ENCODE data around the gene FLT4.

The FLT4 gene

DNA sequence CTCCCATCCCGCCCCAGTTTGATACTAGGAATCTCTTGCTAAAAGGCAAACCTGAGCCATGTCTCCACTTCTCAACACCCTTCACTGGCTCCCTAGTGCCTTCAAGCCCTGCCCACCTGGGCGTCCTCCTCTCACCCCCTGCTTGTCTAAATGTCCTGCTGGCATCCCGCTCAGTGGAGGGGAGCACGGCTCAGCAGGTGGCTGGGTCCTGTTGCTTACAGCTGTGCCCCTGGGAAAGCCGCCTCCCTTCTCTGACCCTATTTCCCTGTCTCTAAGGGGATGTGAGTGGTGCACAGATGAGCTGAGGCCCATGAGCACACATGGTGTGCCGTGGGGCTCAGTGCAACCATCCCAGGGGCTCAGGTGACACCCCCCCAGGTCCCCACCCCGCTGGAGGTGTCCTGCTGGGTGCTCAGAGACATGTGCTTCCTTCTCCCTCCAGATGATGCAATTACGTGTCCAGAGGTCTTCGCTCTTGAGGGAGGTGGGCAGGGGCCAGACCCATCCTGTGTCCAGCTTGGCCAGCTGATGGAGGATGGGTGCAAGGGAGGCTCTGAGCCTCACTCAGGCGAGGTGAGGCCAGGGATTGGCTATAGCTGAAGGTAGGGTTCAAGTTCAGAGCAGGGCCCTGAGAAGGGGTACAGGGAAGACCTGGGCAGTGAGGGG, 24.1 kb downstream of the FLT4 start:
- DNase-seq = no peak

DNA sequence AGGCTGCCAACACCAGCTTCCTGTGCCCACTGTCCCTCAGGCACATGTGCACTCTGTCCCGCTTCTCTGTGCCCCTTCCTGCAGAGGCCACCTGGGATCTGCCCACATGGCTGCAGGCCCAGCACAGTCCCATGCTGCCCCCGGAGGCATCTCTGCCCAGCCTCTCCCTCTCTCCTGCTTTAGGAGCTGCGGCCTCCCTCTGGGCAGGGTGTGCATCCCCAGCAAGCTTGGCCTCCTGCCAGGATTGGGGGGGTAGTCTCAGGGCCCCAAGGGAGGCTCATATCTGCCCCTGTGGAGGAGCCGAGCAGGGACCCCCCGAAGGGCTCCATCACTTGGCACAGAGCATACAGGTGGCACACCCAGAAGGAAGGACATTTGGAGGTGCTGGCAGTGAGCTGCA, 24.8 kb downstream of the FLT4 start:
- DNase-seq = no peak

DNA sequence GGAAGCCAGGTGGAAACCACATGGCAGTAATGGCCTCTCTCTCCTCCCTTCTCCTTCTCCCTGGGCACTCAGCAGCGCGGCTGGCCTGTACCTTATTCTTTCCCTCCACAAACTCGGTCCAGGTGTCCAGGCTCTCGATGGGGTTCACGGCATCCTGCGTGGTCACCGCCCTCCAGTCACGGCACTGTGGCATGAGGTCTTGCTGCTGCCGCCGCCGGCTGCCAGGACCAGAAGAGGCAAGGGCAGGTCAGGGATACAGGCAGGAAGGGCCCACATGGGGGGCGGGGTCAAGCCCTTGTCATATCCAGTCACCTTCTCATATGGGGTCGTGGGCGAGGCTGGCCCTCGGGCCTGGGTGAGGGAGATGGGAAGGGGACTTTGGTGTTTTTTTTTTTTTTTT, 25.6 kb downstream of the FLT4 start:
- no peak for DNase-seq

DNA sequence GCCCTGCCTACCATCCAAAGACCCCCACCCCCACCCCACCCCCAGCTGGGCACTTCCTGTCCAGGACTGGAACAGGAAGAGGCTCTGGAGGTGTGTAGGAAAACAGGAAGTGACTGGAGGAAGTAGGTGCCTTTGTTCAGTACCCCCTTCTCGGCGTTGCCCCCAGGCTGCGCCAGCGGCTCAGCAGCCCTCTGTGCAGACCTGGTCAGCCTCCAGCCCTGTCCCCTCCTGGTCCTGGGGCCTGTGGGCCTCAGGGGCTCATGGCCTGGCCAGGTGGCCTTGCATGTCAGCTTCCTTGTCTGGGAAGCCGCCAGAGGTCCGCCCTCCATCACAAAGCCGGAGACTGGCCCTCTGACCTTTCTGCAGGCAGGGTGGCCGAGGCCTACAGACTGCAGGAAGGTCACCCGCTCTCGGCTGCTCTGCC, 26.0 kb downstream of the FLT4 start:
- no peak for DNase-seq

DNA sequence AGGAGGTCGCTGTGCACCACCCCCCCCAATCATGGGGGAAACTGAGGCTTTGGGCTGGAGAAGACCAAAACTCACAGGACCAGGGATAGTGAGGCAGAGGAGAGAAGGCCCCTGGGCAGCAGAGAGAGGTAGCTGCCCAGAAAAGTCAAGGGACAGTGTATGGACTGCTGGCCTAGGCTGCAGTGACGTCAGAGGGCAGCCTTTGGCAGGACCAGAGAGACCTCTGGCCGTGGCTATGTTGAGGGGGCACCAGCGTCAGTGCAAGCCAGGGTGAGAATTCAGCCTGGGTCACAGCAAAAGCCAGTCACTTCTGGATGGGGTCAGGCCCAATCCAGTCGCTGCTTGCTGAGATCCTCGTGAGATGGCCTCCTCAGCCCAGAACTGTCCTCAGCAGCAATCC, 26.5 kb downstream of the FLT4 start:
- DNase-seq = no peak

DNA sequence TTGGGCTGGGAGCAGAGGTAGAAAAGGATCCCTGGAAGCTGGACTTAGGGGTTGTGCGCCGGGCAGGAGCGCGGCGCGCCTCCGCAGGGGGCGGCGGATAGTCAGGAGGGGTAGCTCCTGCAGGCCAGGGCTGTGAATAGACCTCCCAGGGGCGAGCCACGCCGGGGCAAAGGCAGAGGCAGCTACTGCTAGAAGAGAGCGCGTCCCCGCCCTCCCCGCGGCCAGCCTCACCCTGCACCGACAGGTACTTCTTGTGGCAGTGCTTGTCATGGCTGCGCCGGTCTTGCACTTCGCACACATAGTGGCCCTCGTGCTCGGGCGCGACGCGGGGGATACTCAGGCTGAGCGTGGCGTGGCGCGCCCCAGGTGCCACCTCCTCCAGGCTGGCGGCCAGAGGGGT, 28.1 kb downstream of the FLT4 start:
- DNase-seq = no peak

DNA sequence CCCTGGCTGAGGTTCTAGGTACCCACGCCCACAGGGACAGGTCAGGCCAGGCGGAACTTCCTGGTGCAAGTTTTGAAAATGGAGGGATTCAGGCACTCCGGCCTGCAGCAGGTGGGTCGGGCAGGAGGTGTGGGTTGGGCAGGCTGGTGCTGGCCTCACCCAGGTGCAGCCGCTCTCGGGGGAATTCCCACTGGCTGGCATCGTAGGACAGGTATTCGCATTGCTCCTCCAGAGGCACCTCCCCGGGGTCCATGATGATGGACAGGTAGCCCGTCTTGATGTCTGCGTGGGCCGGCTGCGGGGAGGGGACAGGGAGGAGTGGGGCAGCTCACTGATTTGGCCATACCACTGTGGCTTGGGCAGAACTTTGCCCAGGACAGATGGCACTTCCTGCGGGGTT, 29.4 kb downstream of the FLT4 start:
- no peak for DNase-seq

DNA sequence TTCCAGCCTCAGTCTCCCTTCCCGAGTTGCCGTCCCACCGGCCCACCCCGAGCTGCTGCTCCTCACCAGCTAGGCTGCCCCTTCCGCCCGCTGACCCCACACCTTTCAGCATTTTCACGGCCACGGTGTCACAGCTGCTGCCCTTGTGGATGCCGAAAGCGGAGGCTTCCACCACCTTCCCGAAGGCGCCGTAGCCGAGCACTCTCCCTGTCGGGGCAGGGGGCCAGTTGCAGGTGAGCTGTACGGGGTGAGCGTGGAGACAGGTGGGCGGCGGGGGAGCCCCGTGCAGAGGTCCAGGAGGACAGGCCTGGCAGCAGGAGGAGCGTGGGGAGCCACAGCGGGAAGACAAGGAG, 29.9 kb downstream of the FLT4 start:
- no peak for DNase-seq

DNA sequence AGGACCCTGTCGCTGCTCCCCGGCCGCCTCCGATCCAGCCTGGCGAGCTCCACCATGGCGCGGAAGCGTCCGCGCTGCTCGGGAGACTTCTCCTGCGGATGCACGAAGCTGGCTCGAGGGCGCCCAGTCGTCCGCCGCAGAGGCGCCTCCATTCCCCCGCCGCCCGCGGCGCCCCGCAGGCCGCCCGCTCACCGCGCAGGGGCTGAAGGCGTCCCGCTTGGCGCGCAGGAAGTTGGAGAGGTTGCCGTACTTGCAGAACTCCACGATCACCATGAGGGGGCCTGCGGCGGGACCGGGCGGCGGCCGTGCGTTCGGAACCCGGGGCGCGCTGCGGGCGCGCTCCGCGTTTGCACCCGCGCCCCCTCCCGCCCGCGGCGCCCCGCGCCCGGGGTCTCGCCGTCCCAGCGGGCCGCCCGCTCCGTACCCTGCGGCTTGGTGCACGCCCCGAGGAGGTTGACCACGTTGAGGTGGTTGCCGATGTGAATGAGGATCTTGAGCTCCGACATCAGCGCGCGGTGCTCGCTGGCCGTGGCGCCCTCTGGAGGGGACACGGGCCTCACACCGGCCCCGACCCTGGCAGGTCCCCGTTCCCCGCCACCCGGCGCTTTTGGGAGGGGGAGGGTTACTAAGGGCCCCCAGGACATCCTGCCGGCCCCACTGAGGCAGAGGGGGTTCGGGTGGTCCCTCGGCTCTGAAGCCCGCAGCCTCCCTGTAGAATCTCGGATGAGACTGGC, 30.4 kb downstream of the FLT4 start:
- DNase-seq = peak; percentile 16 to 24

DNA sequence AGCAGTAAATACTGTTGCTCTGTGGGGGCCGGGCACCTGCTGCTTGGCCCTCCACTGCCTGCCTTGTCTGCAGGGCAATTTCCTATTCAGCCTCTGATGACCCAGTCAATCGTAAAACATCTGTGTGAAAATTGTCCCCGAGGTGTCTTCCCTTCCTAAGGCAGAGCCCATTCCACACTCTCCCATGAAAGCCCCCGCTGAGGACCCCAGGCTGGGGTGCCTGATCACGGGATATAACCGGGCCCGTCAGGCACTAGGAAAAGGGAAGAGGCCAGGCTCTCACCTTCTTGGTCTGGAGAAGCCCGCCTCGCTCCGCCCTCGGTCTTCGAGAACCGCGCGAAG, 30.9 kb downstream of the FLT4 start:
- no peak for DNase-seq

DNA sequence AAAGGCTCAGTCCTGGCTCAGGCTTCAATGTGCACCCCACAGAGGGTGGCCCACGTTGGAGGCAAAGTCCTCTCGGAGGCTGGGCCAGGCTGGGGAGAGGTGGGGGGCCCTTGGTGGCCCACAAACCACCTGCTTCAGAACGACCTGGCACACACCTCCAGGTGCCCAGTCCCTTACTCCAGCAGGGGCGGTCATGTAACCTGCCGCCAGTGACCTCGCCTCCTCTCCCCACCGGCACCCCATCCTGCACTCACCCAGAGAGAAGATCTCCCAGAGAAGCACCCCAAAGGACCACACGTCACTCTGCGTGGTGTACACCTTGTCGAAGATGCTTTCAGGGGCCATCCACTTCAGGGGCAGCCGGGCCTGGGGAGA, 35.6 kb downstream of the FLT4 start:
- DNase-seq = no peak

DNA sequence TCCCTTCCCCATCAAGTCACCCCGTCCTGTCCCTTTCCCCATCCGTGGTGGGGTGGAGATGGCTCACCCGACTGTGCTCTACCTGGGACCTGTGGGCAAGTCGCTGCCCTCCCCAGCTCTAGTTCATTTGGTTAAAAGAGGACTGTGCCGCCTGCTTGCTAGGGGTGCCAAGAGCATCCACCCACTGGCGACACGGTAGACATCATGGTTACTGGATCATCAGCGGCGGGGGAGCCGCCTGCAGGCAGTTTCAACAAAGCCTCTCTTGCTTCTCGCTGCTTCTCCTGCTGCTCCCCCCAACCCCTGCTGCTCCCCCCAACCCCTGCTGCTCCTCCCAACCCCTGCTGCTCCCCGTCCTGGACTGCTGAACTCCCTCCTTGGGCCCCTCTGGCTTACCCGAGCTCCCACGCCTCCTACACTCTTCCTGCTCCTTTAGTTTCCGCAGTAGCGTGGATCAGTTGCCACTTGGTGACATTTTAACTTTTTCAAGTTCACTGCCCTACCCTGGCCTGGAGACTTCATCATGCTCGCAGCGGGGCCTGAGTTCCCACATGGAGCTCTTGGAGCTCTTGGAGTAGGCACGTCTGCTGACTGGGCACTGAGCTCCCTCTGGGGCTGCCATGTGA, 36.1 kb downstream of the FLT4 start:
- no peak for DNase-seq

DNA sequence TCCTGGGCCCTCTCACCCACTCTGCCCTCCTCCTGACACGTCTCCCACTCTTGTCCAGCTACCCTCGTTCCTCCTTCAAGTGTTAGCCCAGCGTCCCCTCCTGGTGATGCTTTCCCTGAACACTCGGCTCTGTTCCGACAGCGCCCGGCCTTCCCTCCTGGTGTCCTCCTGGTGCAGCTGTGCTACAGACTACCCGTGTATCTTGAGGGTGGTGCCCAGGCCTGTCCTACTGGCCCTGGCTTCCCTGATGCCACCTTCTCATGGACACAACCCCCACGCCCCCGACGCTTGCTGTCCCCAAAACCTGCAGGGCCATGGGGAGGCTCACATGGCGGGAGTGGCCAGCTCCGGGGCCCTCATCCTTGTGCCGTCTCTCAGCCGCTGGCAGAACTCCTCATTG, 36.7 kb downstream of the FLT4 start:
- no peak for DNase-seq

DNA sequence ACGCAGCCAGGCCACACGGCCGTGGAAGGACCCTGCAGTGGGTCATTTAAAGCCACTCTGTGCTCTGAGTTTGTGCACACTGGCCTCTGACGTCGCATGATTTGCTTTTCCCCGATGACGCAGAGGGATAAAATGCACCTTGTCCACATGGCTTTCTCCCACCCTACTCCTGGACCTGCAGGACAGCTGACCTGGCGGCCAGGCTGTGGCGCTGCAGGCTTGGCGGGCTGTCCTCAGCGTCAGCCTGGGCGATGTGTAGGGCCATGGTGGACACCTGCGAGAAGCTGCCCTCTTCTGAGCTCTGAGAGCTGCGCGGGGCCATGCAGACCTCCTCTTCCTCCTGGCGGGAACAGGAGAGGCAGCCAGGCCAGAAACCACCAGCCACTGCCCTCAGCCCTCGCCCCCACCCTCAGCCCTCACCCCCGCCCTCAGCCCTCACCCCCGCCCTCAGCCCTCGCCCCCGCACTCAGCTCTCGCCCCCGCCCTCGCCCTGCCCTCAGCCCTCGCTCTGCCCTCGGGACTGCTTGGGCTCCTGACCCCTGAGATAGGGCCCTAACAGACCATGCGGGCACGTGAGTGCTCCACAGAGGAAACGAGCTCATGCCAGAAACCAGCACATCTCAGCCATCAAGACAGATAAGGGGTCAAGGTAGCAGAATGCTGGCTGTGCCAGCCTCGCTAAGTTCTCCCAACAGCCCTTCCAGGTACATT, 38.1 kb downstream of the FLT4 start:
- no peak for DNase-seq

DNA sequence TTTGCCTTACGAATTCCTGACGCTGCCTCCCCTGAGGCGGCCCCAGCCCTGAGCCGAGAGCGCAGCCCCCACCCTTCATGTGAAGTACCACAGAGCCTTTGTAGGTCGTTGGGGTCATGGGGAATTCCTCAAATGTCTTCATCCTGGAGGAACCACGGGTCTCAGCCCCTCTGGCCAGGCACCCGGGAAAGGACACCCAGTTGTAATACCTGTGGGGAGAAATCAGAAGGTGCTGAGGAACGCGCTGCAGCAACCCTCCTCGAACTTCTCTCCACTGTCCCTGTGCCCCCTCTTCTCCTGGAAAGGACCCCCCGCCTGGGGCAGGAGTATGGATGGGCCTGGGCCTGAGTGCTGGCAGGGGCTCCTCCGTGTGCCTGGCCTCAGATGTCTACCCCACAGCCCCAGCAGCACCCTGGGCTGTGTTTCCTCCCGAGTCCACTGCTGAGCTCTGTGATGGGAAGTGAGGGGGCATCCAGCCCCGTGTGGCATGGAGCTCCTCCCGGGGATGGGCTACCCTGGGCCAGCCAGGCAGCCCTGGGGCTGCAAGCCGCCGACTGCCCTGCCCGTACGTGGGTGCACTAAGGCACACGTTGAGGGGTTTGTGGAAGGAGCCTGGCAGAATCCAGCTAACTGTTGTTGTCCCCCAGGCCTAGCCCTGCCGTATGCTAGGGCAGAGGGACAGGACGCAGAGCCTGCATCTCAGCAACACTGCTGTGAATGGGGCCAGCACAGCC, 39.4 kb downstream of the FLT4 start:
- no peak for DNase-seq

DNA sequence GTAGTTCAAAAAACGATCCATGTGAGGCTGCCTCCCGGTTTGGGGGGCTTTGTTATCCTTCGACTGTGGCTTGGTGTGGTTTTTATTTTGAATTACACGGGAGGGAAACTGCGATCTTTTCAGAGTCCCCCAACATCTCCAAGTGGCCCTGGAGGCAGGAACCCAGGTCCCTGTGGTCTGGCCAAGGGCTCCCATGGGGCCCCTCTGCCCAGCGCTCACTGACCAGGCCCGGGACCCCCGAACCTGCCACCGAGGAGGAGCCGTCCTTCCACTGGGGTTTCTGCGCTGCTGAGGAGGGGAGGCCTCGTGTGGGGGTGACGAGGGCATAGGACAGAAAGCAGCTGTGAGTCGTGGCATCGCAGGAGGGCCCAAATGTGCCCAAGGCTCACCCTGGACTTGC, 40.0 kb downstream of the FLT4 start:
- DNase-seq = no peak

DNA sequence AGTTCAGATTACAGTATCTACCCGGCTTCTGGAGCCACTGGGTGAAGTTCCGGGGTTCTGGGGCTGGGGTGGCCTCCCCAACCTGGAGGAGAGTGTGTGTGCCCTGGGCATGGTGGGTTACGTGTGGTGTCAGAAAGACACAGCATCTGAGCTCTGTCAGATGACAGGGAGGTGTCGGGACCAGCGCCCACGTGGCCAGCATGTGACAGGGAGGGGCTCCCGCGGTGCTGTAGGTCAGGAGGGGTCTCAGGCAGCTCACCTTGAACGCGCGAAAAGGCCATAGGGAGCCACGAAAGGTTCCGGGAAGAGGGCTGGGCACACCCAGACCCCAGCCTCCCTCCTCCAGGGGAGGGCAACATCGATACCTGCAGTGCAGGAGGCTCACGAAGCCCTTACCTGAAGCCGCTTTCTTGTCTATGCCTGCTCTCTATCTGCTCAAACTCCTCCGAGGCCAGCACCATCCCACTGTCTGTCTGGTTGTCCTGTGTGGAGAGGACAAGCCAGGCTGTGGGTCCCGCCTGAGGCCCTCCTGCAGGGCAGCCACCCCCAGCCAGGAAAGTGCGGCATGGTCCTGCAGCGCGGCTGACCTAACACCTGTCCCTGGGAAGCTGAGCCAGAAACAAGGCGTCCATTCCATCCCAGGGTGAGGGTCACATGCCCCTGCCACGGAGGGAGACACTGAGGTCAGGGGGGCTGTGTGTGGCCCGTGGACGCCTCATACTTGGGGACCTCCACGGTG, 40.7 kb downstream of the FLT4 start:
- DNase-seq = no peak

DNA sequence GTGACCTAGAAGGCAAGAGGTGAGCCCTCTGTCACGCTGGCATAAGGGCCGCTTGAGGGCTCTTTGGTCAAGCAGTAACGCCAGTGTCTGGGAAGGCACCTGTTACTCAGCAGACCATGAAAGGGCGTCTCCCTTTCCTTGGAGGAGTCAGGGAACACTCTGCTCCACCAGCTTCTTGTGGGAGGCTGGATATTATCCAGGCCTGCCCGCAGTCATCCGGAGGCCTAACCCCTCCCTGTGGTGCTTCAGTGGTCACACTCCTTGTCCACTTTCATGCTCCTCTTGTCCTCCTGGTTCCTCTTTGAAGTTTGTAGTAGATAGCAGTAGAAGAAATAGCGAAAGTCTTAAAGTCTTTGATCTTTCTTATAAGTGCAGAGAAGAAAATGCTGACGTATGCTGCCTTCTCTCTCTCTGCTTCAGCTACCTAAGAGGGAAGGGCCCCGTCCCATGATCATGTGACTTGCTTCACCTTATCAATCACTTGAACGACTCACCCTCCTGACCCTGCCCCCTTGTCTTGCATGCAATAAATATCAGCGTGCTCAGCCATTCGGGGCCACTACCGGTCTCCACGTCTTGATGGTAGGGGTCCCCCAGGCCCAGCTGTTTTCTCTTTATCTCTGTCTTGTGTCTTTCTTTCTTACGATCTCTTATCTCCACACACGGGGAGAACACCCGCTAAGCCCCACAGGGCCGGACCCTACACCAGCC, 41.4 kb downstream of the FLT4 start:
- DNase-seq = no peak

DNA sequence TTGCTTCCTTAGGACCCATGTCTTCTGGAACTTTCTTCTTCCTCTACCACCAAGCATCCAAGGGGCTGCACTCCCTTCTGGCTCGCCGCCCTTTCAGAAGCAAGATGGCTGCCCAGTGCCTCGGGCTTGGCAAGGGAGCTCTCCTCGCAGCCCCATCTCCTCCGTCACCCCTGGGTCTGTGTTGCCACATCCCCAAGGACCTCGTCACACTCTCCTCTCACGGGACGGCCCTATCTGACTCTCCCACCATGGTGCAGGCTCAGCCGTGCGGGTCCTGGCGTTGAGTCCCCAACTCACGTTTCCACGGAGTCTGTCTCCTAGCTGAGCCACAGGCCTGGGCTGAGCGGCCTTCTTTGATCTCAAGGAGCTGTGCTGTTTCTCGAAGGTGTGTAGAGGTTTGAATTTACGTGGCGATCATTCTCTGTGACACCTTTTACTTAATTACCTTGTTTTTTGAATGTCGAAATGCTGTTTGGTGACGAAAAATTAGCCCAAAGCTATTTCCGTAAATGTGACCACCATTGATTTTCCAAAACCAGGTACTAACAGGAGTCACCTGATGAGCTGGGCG, 43.1 kb downstream of the FLT4 start:
- DNase-seq = no peak

DNA sequence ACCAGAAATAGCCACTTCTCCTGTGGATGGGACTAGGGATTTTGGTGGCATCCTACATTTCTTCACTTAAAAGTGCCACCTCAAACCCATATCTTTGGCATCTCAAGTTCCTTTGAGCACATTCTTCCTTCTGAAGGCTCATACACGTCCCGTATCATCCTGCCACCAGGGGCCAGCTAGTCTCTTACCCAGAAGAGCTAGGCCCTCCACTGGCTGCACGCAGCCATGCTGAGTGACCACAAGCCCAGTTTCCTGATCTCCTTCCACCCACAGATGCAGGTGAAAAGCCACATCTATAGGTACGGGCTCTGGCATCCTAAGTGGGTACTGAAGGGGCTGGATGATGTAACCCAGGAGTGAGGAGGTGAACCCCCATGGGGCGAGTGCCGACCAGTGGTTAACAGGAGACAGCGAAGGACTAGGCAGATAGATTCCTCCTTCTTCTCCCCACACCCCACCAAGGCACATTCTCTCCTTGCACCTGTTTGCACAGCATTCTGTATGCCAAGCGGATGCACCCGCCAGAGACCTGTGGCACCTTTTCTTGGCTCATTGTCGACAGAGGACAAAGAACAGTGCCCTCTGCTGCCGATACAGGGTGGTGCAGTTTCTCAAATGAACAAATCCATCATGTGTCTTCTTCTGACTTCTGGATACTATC, 43.7 kb downstream of the FLT4 start:
- DNase-seq = peak; percentile 63 to 65

DNA sequence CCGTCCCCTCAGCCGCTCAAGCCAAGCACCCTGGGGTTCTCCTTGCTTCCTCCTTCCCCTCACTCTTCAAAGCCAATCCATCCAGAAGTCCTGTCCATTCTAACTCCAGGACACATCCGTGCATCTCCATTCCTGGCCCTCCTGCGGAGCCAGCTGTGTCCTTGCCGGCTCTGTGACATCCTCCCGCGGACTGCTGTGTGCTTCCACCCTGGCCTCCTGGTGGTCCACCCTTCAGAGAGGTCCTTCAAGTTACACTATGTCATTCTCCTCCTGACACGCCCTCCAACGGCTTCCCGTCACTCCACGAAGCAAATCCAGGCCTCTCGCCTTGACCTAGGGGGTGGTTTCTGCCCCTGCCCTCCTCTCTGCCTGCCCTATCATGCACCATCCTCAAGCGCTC, 45.1 kb downstream of the FLT4 start:
- DNase-seq = no peak

Measured in stimulated activated CD4-positive, alpha-beta T cell treated with anti-CD3 and anti-CD28 coated beads, Interleukin-2, amount 100 ng/mL, for 48 hours (primary cell).